Ovary (tissue), 3 donors: ENCODE measurements around the gene DHX29.

ENCODE experiments used
- EP300 ChIP-seq: sonication (generic); formaldehyde crosslinking; IDR thresholded peaks from one replicate; pipeline ENCODE4 v1.6.1; 2017; ENCODE audit warnings: antibody characterized with exemption
- TF ChIP-seq, protein P1 (sequence below), 3 donors: fragments of 450-650 bp in 2 of 3; fragments of 200-600 bp in 1 of 3; IDR thresholded peaks; one replicate each; pipeline versions ENCODE4 v1.5.1 to v1.8.0; 2016 to 2022; ENCODE audit warnings: antibody characterized with exemption in 3 of 3, mild to moderate bottlenecking in 1 of 3
- donor health status: DM: no; HTN: no; CAD: no.

DNA sequence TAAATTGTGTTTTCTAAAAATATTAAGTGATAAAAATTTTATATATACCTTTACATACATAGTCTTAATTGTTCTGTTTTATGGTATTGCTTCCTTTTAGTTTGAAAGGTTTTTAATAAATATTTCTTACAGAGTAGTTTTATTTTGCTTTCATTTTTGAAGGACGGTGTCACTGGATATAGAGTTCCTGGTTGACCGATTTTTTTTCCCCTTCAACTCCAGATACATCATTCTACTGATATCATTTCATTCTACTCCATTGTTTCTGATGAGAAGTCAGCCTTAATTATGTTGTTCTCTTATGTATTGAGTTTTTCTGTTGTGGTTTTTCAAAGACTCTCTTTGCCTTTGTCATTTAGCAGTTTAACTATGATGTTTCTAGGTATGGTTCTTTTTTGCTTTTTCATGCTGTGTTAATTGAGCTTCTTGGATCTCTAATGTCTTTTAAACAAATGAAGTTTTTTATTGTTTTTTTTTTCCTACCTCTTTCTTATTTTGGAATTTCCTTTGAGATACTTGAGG, 30.7 kb upstream of the DHX29 start:
- TF ChIP-seq, protein P1, sequence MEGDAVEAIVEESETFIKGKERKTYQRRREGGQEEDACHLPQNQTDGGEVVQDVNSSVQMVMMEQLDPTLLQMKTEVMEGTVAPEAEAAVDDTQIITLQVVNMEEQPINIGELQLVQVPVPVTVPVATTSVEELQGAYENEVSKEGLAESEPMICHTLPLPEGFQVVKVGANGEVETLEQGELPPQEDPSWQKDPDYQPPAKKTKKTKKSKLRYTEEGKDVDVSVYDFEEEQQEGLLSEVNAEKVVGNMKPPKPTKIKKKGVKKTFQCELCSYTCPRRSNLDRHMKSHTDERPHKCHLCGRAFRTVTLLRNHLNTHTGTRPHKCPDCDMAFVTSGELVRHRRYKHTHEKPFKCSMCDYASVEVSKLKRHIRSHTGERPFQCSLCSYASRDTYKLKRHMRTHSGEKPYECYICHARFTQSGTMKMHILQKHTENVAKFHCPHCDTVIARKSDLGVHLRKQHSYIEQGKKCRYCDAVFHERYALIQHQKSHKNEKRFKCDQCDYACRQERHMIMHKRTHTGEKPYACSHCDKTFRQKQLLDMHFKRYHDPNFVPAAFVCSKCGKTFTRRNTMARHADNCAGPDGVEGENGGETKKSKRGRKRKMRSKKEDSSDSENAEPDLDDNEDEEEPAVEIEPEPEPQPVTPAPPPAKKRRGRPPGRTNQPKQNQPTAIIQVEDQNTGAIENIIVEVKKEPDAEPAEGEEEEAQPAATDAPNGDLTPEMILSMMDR (IDR thresholded peaks at IDR 0.05) = no peak
- TF ChIP-seq EP300 = no peak
